Stimulated activated memory B cell treated with anti-CD40 and anti-IgM and Interleukin-4, amounts not matched to agents 10 μg/mL and 1 μg/mL and 100 μg/mL, for 72 hours (primary cell): ENCODE results near the gene SOX13.
"Not testable (repeated sequence)": the region's sequence is repeated elsewhere in the genome, so short reads cannot be mapped to it uniquely, and the experiment has no call there.

Experiments
- ATAC-seq: fragments of 150-1000 bp; cut with Tn5 transposase; 2 replicates; pipeline ENCODE4 v1.10.0; 2021
- H3K27ac Mint-ChIP-seq: one replicate; pipeline ENCODE4 v1.8.0; 2022; ENCODE audit warnings: mild to moderate bottlenecking, mixed read lengths
- H3K27me3 Mint-ChIP-seq: one replicate; pipeline ENCODE4 v1.8.0; 2022; ENCODE audit warnings: mixed read lengths
- H3K36me3 Mint-ChIP-seq: one replicate; pipeline ENCODE4 v1.8.0; 2022; ENCODE audit warnings: mixed read lengths
- H3K4me1 Mint-ChIP-seq: one replicate; pipeline ENCODE4 v1.8.0; 2022; ENCODE audit warnings: mixed read lengths
- H3K4me3 Mint-ChIP-seq: one replicate; pipeline ENCODE4 v1.8.0; 2022; ENCODE audit warnings: mild to moderate bottlenecking, moderate library complexity, mixed read lengths
- H3K9me3 Mint-ChIP-seq: one replicate; pipeline ENCODE4 v1.8.0; 2022; ENCODE audit warnings: mixed read lengths

Gene SOX13

DNA sequence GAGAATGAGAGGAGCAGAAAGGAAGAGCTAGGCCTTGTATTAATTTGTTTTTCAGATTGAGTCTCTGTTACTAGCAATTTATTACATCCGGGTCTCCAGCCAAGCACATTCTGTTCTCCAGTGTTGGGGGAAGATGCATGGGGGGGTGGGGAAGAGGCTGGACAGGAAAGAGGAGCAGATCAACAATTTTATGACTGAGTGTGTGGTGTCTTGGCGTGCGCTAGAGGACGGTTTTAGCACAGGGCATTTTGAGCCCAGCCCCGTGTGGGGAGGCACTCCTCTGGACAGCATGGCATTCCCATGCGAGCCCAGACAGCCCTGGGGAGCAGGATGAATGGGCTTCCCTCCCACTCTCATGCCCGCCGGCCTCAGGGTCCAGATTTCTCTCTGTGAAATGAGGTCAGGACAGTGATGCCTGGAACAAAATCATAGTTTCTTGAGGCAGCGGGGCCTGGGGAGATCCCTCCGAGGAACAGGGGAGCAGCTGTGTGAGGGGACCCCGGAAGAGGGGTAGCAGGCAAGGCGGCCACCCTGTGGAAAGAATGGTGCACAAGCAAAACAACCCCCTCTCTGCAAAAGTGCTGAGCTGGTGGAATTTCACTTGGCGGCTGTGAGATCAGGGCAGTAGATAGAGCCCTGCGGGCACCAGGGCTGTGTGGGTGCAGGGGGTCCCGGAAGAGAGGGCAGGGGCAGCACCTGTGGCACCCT lies 16.3 kb downstream of the SOX13 start:
- Mint-ChIP-seq H3K9me3 (no peaks in the 10 kb centered on the region), H3K27me3 (peaks cover 16% of the 10 kb centered on the region), H3K4me3 (no peak overlapping the region), H3K4me1 (no peaks in the 10 kb centered on the region), H3K36me3 (no peaks in the 10 kb centered on the region), H3K27ac (no peak overlapping the region)
- ATAC-seq: no peak

DNA sequence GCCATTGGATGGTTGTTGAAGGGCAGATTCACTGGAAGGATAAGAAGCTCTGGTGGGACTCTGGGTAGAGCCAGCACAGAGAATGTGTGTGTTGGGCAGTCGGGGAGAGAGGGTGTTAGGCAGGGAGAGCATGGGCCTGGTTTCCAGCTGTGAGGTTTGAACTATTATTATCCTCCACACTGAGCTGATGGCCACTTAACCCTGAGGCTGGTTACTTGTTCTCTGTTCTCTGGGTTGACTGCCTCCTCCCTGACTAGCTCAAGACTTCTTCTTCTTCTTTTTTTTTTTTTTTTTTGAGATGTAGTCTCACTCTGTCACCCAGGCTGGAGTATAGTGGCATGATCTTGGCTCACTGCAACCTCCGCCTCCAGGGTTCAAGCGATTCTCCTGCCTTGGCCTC lies 17.2 kb downstream of the SOX13 start:
- ATAC-seq, H3K4me1 Mint-ChIP-seq, H3K36me3 Mint-ChIP-seq, H3K27ac Mint-ChIP-seq, H3K4me3 Mint-ChIP-seq, H3K9me3 Mint-ChIP-seq: not testable (repeated sequence)
- peaks cover 16% of the 10 kb centered on the region for H3K27me3 Mint-ChIP-seq

DNA sequence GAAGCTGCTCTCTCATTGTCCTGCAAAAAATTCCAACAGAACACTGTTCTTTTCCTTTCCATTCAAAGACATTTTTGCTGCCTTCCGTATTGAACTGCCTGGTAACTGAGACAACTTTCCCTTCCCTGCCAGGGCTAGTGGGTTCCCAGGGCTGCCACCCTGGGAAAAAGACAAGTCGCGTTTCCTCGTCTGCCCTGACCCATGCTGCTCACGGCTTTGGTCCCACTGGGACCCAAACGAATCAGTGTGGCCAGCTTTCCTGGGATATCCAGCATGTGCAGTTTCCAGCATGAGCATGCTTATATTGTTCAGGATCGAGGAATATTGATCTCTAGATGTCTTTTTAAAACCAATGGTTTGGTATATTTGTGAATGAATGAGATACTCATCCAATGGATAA lies 18.2 kb downstream of the SOX13 start:
- no peaks in the 10 kb centered on the region for H3K36me3 Mint-ChIP-seq
- no peaks in the 10 kb centered on the region for H3K9me3 Mint-ChIP-seq
- H3K27ac Mint-ChIP-seq: no peak overlapping the region
- no peak overlapping the region for H3K4me3 Mint-ChIP-seq
- peaks cover 16% of the 10 kb centered on the region for H3K27me3 Mint-ChIP-seq
- ATAC-seq: no peak
- no peaks in the 10 kb centered on the region for H3K4me1 Mint-ChIP-seq

DNA sequence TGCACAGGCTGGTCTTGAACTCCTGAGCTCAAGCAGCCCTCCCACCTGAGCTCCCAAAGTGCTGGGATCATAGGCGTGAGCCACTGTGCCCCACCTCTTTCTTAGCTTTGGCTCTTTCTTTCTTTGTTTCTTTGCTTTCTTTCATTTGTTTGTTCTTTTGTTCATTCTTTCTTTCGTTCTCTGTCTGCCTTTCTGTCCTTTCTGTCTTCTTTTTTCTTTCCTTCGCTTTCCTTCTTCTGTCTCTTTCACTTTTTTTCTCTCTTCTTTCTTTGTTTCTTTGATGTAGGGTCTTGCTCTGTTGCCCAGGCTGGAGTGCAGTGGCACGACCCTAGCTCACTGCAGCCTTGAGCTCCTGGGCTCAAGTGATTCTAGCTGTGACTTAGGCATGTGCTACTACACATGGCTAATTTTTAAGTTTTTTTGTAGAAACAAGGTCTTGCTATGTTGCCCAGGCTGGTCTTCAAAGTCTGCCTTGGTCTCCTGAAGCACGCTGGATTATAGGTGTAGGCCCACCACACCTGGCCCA lies 18.9 kb downstream of the SOX13 start:
- Mint-ChIP-seq H3K27ac (no peak overlapping the region), H3K4me3 (no peak overlapping the region), H3K4me1 (no peaks in the 10 kb centered on the region), H3K27me3 (peaks cover 16% of the 10 kb centered on the region), H3K9me3 (no peaks in the 10 kb centered on the region), H3K36me3 (no peaks in the 10 kb centered on the region)
- no peak for ATAC-seq

DNA sequence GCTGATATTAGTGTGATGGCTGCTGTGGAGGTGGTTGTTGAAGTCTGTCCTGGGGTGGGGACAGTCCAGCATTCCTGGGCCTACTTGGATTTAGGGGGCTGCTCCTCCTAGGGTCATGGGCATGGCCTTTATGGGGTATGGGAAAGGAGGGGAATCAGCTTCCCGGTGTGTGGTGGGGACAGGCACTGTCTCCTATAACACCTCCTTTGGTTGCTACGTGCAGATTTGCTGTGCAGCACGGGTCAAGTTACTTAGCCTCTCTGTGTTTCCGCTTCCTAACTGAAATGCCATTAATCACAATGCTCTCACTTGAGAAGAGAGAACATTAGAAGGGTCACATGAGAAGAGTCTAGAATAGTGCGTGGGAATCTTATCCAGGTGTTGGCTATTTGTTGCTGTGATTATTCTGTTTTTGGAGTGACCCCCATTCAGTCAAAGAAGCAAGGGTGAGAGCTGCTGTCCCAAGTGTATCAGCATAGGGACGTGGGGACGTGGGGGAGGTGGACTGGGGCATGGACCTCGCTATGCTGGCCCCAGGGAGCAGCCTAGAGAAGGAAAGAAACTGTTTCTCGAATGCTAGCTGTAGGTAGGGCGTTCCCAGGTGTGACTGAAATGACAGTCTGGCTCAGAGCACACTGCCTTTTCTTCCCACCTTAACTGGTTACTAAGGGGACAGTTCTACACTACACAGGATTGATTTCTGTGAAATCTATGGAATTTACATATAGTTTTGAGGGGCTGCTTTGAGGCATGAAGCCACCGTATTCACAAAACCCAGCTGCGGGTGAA lies 19.9 kb downstream of the SOX13 start:
- peaks cover 16% of the 10 kb centered on the region for H3K27me3 Mint-ChIP-seq
- no peaks in the 10 kb centered on the region for H3K9me3 Mint-ChIP-seq
- H3K27ac Mint-ChIP-seq: no peak overlapping the region
- no peaks in the 10 kb centered on the region for H3K4me1 Mint-ChIP-seq
- no peaks in the 10 kb centered on the region for H3K36me3 Mint-ChIP-seq
- ATAC-seq: no peak
- no peak overlapping the region for H3K4me3 Mint-ChIP-seq

DNA sequence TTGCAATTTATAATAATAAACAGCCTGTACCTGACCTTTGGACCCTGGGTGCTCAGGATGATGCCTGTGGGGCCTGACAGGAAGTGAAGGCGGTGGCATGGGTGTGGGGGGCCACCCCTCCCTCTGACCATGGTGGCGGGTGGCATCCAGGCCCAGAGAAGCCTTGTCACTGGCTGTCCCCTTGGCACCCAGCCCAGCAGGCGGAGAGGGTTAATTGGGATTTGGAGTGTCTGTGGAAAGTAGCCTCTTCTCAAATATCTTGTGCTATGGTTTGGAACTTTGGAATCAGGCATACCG lies 20.5 kb downstream of the SOX13 start:
- H3K27me3 Mint-ChIP-seq: peaks cover 16% of the 10 kb centered on the region
- ATAC-seq: no peak
- no peaks in the 10 kb centered on the region for H3K4me1 Mint-ChIP-seq
- H3K36me3 Mint-ChIP-seq: no peaks in the 10 kb centered on the region
- H3K27ac Mint-ChIP-seq: no peak overlapping the region
- no peaks in the 10 kb centered on the region for H3K9me3 Mint-ChIP-seq
- no peak overlapping the region for H3K4me3 Mint-ChIP-seq

DNA sequence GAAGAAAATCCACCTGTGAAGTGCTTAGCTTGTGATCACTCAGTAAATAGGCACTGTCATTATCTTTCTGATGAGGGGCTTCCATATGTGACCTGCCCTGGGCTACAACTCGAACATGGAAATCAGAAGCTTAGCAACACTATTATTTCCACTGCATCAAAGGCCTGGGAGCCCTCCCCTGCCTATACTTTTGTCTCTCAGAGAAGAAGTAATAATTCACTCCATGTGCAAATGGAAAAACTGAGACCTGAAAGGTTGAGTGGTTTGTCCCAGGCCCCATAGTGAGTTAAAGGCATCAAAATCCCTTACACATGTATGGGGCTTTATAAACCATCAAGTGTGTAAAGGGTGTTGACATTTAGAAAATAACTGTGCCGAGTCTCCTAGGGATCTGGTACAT lies 20.9 kb downstream of the SOX13 start:
- Mint-ChIP-seq H3K27ac (no peak overlapping the region), H3K36me3 (no peaks in the 10 kb centered on the region), H3K27me3 (peaks cover 16% of the 10 kb centered on the region), H3K4me3 (no peak overlapping the region), H3K9me3 (no peaks in the 10 kb centered on the region), H3K4me1 (no peaks in the 10 kb centered on the region)
- no peak for ATAC-seq

DNA sequence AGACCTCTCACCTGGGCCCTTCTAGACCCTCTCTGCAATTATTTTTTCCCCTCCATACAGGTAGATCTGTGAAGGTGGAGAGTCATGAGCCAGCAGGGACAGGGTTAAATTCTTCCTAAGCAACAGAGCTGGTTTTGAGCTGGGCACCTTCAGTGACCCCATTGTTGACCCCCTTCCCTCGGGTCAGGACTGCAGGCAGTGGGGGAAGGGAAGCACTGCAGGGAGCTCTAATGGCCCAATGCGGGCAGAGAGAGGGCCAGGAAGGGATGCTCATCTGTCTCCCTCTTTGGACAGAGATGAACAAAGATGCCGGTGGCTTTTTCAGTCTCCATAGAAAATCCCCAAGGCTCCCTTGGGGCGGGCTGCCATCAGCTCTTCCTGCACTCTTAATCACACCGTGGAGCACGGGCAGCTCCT lies 21.4 kb downstream of the SOX13 start:
- H3K4me1 Mint-ChIP-seq: no peaks in the 10 kb centered on the region
- no peaks in the 10 kb centered on the region for H3K36me3 Mint-ChIP-seq
- no peaks in the 10 kb centered on the region for H3K9me3 Mint-ChIP-seq
- H3K27me3 Mint-ChIP-seq: peaks cover 16% of the 10 kb centered on the region
- H3K4me3 Mint-ChIP-seq: no peak overlapping the region
- no peak for ATAC-seq
- H3K27ac Mint-ChIP-seq: no peak overlapping the region

DNA sequence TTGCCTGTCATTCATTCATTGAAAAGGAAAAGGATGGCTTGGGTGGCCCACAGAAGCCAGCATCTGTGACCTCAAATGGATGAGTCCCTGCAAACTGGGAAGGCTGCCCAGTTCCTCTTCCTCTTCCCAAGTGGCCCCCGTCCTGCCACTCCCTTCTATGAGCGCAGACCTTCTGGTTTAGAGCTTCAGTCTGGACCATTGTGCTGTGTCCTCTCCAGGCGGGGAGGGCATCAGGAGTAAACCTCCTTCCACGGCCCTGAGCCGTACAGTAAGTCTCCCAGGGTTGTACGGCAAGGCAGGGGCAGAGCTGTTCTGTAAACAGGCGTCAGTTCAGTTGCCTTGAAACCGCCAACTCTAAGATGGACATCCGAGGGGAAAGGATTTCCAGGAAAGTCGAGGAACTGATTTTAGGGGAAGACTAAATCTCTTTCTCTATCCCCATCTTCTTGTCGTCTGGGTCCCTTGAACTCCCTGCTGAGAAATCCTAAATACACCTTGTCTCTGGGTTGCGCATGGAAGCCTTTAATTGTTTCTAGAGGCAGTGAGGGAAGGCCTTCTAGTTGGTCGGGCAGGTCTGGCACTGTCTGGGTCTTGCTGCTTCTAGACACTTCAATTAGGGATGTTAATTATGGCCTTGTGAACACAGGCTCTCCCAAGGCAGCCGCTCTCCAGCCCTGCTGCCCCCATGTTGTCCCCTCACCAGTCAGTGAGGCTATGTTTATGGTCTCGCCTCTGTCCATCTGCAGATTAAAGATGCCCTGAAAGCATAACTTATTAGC lies 22.1 kb downstream of the SOX13 start:
- Mint-ChIP-seq H3K4me3 (no peak overlapping the region), H3K27me3 (peaks cover 19% of the 10 kb centered on the region), H3K27ac (no peak overlapping the region), H3K4me1 (no peaks in the 10 kb centered on the region), H3K36me3 (no peaks in the 10 kb centered on the region), H3K9me3 (no peaks in the 10 kb centered on the region)
- ATAC-seq: no peak

DNA sequence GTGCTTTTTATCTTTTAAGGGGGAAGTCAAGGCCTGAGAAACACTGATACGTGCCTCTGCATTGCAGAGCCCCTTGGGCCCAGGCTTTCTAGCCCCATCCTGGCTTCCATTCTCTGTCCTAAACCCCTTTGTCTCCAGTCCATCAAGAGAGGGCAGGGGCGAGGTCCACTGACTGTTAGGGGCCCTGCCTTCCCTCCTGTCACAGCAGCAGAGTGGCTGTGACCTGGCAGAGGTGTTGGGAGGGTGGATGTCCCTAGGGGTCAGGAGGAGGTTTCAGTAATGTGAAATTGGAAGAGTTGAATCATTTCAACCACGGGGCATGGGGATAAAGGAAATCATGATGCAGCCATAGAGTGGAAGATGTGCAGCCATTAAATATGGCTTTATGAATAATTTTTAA lies 24.0 kb downstream of the SOX13 start:
- Mint-ChIP-seq H3K36me3 (no peaks in the 10 kb centered on the region), H3K9me3 (no peaks in the 10 kb centered on the region), H3K27ac (no peak overlapping the region), H3K27me3 (peaks cover 19% of the 10 kb centered on the region), H3K4me3 (no peak overlapping the region), H3K4me1 (peaks cover 1% of the 10 kb centered on the region)
- no peak for ATAC-seq

DNA sequence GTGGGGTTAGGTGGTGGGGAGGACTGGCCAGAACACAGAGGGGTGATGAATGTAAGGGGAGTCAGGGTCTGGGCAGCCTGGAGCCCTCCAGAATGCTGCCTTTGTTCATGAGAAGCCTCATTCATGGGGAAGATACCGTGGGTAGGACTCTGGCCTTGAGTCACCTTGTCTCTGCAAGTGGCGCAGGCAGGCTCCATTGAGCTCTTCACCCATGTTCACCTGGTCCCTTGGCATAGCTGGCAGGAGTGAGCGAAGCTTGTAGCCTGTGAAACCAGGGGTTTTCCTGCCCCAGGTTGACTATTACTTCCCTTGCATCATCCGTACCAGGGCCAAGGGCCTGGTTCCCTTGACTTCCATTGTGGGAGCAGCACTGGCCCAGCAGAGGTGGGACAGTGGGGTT lies 25.8 kb downstream of the SOX13 start:
- H3K27me3 Mint-ChIP-seq: peaks cover 9% of the 10 kb centered on the region
- no peak overlapping the region for H3K27ac Mint-ChIP-seq
- no peaks in the 10 kb centered on the region for H3K36me3 Mint-ChIP-seq
- H3K9me3 Mint-ChIP-seq: no peaks in the 10 kb centered on the region
- no peak overlapping the region for H3K4me3 Mint-ChIP-seq
- no peak for ATAC-seq
- H3K4me1 Mint-ChIP-seq: peaks cover 19% of the 10 kb centered on the region

DNA sequence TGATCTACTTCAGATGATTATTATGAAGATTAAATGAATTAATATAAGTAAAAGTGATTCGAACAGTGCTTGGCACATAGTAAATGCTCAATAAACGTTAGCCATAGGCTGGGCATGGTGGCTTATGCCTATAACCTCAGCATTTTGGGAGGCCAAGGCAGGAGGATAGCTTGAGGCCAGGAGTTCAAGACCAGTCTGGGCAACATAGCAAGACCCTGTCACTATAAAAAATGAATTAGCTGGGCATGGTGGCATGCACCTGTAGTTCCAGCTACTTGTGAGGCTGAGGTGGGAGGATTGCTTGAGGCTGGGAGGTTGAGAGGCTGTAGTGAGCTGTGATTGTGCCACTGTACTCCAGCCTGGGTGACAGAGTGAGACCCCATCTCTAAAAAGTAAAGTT lies 26.8 kb downstream of the SOX13 start:
- not testable (repeated sequence) for H3K4me3 Mint-ChIP-seq, H3K27ac Mint-ChIP-seq, H3K9me3 Mint-ChIP-seq, ATAC-seq, H3K27me3 Mint-ChIP-seq, H3K36me3 Mint-ChIP-seq
- peaks cover 30% of the 10 kb centered on the region for H3K4me1 Mint-ChIP-seq

DNA sequence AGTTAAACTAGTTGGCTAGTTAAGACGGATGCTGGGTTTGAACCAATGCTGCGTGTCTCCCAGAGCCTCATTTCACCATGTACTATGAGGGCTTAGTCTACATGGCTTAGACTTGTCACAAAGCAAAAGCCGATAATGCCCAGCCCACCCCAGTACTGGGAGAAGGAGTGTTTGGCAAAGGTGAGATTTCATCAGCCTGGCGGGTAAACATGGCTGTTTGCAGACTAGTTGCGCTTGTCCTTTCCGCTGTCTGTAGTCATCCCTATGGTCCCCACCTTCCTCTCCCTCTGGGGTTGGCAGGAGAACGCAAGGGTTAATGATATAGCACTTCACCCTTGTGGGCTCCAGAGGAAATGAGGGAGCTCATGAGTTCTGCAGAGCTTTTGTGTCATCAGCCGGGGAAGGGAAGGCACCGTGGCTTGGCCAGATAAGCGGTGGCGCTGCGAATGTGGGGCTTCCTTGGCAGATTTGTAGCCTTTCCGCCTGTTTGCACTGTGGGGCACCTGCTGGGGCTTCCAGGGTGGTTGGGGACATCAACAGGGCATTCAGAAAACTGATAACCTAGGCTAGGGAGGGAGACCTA lies 29.2 kb downstream of the SOX13 start:
- H3K9me3 Mint-ChIP-seq: no peaks in the 10 kb centered on the region
- H3K36me3 Mint-ChIP-seq: no peaks in the 10 kb centered on the region
- peak overlapping the region; percentile 47 for H3K4me3 Mint-ChIP-seq
- H3K4me1 Mint-ChIP-seq: peaks cover 35% of the 10 kb centered on the region
- peaks cover 9% of the 10 kb centered on the region for H3K27me3 Mint-ChIP-seq
- H3K27ac Mint-ChIP-seq: peak overlapping the region; percentile 57
- ATAC-seq: no peak

DNA sequence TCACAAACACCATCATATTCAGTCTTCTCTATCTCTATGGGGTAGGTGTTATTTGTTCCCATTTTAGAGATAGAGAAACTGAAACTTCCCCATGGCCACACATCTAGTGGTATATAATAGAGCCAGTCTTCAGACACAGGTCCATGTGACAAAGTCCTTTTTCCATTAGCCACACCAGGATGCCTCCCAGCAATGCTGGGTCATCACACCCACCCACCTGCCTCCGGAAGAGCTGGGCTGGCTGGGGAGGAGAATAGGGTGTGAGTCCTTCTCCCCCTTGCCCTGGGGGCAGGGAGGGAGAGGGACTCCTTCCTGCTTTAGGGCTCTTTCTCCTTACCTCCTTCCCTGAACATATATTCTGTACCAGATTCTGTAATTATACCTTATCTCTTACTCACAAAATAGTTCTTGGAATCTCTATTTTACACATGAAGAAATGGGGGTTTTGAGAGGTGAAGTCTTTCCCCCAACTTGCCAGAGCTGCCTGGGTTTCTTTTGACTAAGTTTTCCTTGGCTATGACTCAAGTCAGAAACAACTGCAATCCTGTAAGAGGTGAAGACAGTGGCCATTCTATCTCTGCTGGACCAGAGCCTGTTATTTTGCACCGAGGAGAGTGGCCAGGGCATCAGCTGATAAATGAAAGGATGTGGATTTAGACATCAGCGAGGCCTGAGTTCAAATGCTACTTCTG lies 30.0 kb downstream of the SOX13 start:
- no peaks in the 10 kb centered on the region for H3K36me3 Mint-ChIP-seq
- H3K9me3 Mint-ChIP-seq: no peaks in the 10 kb centered on the region
- peak overlapping the region; percentile 57 for H3K27ac Mint-ChIP-seq
- H3K4me3 Mint-ChIP-seq: no peak overlapping the region
- peaks cover 9% of the 10 kb centered on the region for H3K27me3 Mint-ChIP-seq
- no peak for ATAC-seq
- peaks cover 35% of the 10 kb centered on the region for H3K4me1 Mint-ChIP-seq

DNA sequence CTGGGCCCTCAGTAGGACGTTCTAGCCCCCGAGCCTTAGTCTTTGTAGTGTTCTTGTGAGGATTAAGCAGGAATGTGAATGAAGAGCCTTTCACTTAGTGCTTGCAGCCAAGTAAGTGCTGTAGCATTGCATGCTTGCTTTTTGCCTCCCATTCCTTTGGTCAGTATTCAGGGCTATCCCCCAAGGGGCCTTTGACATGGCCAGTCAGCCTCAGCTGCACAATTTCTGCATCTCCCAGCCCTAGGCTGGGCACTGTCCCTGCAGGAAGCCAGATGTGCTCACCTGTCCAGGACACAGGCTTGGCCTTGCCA lies 30.5 kb downstream of the SOX13 start:
- peak overlapping the region; percentile 70 for H3K27ac Mint-ChIP-seq
- no peak overlapping the region for H3K4me3 Mint-ChIP-seq
- peaks cover 35% of the 10 kb centered on the region for H3K4me1 Mint-ChIP-seq
- no peak for ATAC-seq
- peaks cover 9% of the 10 kb centered on the region for H3K27me3 Mint-ChIP-seq
- H3K9me3 Mint-ChIP-seq: no peaks in the 10 kb centered on the region
- H3K36me3 Mint-ChIP-seq: no peaks in the 10 kb centered on the region
